WTC11 (cell line): ENCODE results near the gene FA2H. TPM values are rescaled to one million over a fixed set of nuclear protein-coding genes. Genes with fewer than 3 reads are reported as not detected.

ENCODE experiments used
- ATAC-seq: fragments of 200-7000 bp; cut with Tn5 transposase; 2 replicates; pipeline ENCODE4 v1.10.0; 2021; ENCODE audit warnings: mild to moderate bottlenecking, moderate library complexity
- CTCF ChIA-PET: fragments of 300-600 bp; sonication (Branson Sonifier 250); formaldehyde crosslinking; loops from one replicate; lab custom pipeline; 2021; ENCODE audit warnings: antibody characterized with exemption; lab: Charles Lee
- POLR2A ChIA-PET: fragments of 350-600 bp; sonication (Branson Sonifier 250); formaldehyde crosslinking; loops from one replicate; lab custom pipeline; 2021; ENCODE audit warnings: antibody characterized with exemption; lab: Charles Lee
- DNase-seq: peaks from one replicate; pipeline ENCODE4 v3.0.0; 2021; ENCODE audit warnings: low spot score
- H3K27ac Mint-ChIP-seq: 2 replicates; pipeline ENCODE4 v1.8.0; 2021; ENCODE audit warnings: mixed read lengths
- H3K27me3 Mint-ChIP-seq: 2 replicates; pipeline ENCODE4 v1.8.0; 2021; ENCODE audit warnings: low read depth, mild to moderate bottlenecking, moderate library complexity, mixed read lengths
- H3K36me3 Mint-ChIP-seq: 2 replicates; pipeline ENCODE4 v1.8.0; 2021; ENCODE audit warnings: mixed read lengths
- H3K4me1 Mint-ChIP-seq: 2 replicates; pipeline ENCODE4 v1.8.0; 2022; ENCODE audit warnings: mixed read lengths
- H3K4me3 Mint-ChIP-seq: 2 replicates; pipeline ENCODE4 v1.8.0; 2021; ENCODE audit warnings: mild to moderate bottlenecking, moderate library complexity, mixed read lengths
- H3K9me3 Mint-ChIP-seq: 2 replicates; pipeline ENCODE4 v1.8.0; 2021; ENCODE audit warnings: mixed read lengths
- CBFB ChIP-seq: sonication (generic); formaldehyde crosslinking; IDR thresholded peaks from 2 replicates; pipeline ENCODE4 v1.8.1; 2022; ENCODE audit warnings: mild to moderate bottlenecking, low read depth, missing genetic modification reagents
- CREM ChIP-seq: sonication (generic); formaldehyde crosslinking; IDR thresholded peaks from 2 replicates; pipeline ENCODE4 v1.8.1; 2022; ENCODE audit warnings: mild to moderate bottlenecking, missing genetic modification reagents, moderate library complexity
- EMX1 ChIP-seq: fragments of 250-450 bp; sonication (Bioruptor Pico); IDR thresholded peaks from 2 replicates; pipeline ENCODE4 v1.8.0; 2021; ENCODE audit warnings: mild to moderate bottlenecking
- FOXP1 ChIP-seq: sonication (generic); formaldehyde crosslinking; IDR thresholded peaks from 2 replicates; pipeline ENCODE4 v1.8.0; 2022; ENCODE audit warnings: missing genetic modification reagents, mild to moderate bottlenecking, moderate library complexity, borderline replicate concordance
- GTF2I ChIP-seq: fragments of 250-450 bp; sonication (Bioruptor Pico); conservative IDR thresholded peaks from 2 replicates; pipeline ENCODE4 v1.4.0; 2021; ENCODE audit warnings: mild to moderate bottlenecking
- IRF2 ChIP-seq: sonication (generic); formaldehyde crosslinking; IDR thresholded peaks from 2 replicates; pipeline ENCODE4 v1.8.0; 2022; ENCODE audit warnings: low read depth, missing genetic modification reagents, borderline replicate concordance
- MYBL2 ChIP-seq: sonication (generic); formaldehyde crosslinking; IDR thresholded peaks from 2 replicates; pipeline ENCODE4 v1.8.1; 2023; ENCODE audit warnings: mild to moderate bottlenecking, moderate library complexity, missing genetic modification reagents
- NFYB ChIP-seq: sonication (generic); formaldehyde crosslinking; conservative IDR thresholded peaks from 2 replicates; pipeline ENCODE4 v1.8.0; 2022; ENCODE audit warnings: low read depth, missing genetic modification reagents
- NR2C2 ChIP-seq: sonication (generic); formaldehyde crosslinking; IDR thresholded peaks from 2 replicates; pipeline ENCODE4 v1.8.0; 2022; ENCODE audit warnings: mild to moderate bottlenecking, missing genetic modification reagents
- OVOL2 ChIP-seq: fragments of 250-450 bp; sonication (Bioruptor Pico); IDR thresholded peaks from 2 replicates; pipeline ENCODE4 v1.9.0; 2021; ENCODE audit warnings: mild to moderate bottlenecking, borderline replicate concordance
- SP1 ChIP-seq: sonication (generic); formaldehyde crosslinking; conservative IDR thresholded peaks from 2 replicates; pipeline ENCODE4 v1.8.1; 2022; ENCODE audit warnings: missing genetic modification reagents
- ZNF416 ChIP-seq: fragments of 250-450 bp; sonication (Bioruptor Pico); IDR thresholded peaks from 2 replicates; pipeline ENCODE4 v1.9.0; 2021; ENCODE audit warnings: mild to moderate bottlenecking, inconsistent platforms
- total RNA-seq: library from RNA; stranded (reverse); gene quantifications from 3 replicates; pipeline ENCODE4 v1.2.3, GENCODE V29; 2021
- TF ChIP-seq, protein P1 (sequence below): sonication (generic); formaldehyde crosslinking; IDR thresholded peaks from 2 replicates; pipeline ENCODE4 v1.8.0; 2023; ENCODE audit warnings: mild to moderate bottlenecking, missing genetic modification reagents
- TF ChIP-seq, protein P2 (sequence below): fragments of 250-450 bp; sonication (Bioruptor Pico); IDR thresholded peaks from 2 replicates; pipeline ENCODE4 v1.8.0; 2021; ENCODE audit warnings: mild to moderate bottlenecking
- TF ChIP-seq, protein P3 (sequence below): sonication (generic); formaldehyde crosslinking; IDR thresholded peaks from 2 replicates; pipeline ENCODE4 v1.8.0; 2023; ENCODE audit warnings: missing genetic modification reagents, mild to moderate bottlenecking, borderline replicate concordance
- TF ChIP-seq, protein P4 (sequence below): sonication (generic); formaldehyde crosslinking; IDR thresholded peaks from 2 replicates; pipeline ENCODE4 v1.8.1; 2023; ENCODE audit warnings: mild to moderate bottlenecking, missing genetic modification reagents, moderate library complexity
- TF ChIP-seq, protein P5 (sequence below): sonication (generic); formaldehyde crosslinking; IDR thresholded peaks from 2 replicates; pipeline ENCODE4 v1.8.1; 2023; ENCODE audit warnings: mild to moderate bottlenecking, missing genetic modification reagents, moderate library complexity
- TF ChIP-seq, protein P6 (sequence below): sonication (generic); formaldehyde crosslinking; IDR thresholded peaks from 2 replicates; pipeline ENCODE4 v1.8.1; 2023; ENCODE audit warnings: mild to moderate bottlenecking, missing genetic modification reagents

The FA2H gene
- total RNA-seq, 1 experiment from 2014 or later = 10.9 TPM

DNA sequence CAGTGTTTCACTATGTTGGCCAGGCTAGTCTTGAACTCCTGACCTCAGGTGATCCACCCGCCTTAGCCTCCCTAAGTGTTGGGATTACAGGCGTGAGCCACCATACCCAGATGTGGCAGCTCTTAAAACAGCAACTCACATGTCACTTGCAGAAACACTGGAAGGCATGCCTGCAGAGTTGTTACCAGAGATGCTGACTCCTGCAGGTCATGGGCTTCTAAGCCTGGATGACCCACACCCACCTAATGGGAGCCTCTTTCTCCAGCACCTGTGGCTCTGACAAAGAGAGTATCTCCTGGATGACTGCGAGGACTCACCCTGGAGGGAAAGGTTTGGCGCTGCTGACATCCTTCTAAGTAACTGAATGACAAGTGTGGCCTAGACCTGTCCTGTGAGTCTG lies 96.8 kb downstream of the FA2H start:
- no peaks in the 10 kb centered on the region for H3K27me3 Mint-ChIP-seq
- CTCF ChIA-PET = interaction anchor here (0.6 to 4.7 kb wide), 3 partner anchors 10 to 188 kb away, joined by 3 to 35 read pairs (median 3); partner anchors contain the start of gene RFWD3
- no peaks in the 10 kb centered on the region for H3K36me3 Mint-ChIP-seq
- TF ChIP-seq MYBL2 (CRISPR knock-in tag) (no peak), EMX1 (no peak), IRF2 (CRISPR knock-in tag) (no peak), CBFB (CRISPR knock-in tag) (no peak), OVOL2 (CRISPR knock-in tag) (no peak), GTF2I (CRISPR knock-in tag) (no peak), ZNF416 (CRISPR knock-in tag) (no peak), CREM (CRISPR knock-in tag) (no peak), SP1 (CRISPR knock-in tag) (no peak), FOXP1 (CRISPR knock-in tag) (no peak), NFYB (CRISPR knock-in tag) (no peak), NR2C2 (CRISPR knock-in tag) (no peak)
- TF ChIP-seq, protein P1, sequence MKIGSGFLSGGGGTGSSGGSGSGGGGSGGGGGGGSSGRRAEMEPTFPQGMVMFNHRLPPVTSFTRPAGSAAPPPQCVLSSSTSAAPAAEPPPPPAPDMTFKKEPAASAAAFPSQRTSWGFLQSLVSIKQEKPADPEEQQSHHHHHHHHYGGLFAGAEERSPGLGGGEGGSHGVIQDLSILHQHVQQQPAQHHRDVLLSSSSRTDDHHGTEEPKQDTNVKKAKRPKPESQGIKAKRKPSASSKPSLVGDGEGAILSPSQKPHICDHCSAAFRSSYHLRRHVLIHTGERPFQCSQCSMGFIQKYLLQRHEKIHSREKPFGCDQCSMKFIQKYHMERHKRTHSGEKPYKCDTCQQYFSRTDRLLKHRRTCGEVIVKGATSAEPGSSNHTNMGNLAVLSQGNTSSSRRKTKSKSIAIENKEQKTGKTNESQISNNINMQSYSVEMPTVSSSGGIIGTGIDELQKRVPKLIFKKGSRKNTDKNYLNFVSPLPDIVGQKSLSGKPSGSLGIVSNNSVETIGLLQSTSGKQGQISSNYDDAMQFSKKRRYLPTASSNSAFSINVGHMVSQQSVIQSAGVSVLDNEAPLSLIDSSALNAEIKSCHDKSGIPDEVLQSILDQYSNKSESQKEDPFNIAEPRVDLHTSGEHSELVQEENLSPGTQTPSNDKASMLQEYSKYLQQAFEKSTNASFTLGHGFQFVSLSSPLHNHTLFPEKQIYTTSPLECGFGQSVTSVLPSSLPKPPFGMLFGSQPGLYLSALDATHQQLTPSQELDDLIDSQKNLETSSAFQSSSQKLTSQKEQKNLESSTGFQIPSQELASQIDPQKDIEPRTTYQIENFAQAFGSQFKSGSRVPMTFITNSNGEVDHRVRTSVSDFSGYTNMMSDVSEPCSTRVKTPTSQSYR = no peak
- TF ChIP-seq, protein P2, sequence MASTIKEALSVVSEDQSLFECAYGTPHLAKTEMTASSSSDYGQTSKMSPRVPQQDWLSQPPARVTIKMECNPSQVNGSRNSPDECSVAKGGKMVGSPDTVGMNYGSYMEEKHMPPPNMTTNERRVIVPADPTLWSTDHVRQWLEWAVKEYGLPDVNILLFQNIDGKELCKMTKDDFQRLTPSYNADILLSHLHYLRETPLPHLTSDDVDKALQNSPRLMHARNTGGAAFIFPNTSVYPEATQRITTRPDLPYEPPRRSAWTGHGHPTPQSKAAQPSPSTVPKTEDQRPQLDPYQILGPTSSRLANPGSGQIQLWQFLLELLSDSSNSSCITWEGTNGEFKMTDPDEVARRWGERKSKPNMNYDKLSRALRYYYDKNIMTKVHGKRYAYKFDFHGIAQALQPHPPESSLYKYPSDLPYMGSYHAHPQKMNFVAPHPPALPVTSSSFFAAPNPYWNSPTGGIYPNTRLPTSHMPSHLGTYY (CRISPR knock-in tag) = no peak
- TF ChIP-seq, protein P3, sequence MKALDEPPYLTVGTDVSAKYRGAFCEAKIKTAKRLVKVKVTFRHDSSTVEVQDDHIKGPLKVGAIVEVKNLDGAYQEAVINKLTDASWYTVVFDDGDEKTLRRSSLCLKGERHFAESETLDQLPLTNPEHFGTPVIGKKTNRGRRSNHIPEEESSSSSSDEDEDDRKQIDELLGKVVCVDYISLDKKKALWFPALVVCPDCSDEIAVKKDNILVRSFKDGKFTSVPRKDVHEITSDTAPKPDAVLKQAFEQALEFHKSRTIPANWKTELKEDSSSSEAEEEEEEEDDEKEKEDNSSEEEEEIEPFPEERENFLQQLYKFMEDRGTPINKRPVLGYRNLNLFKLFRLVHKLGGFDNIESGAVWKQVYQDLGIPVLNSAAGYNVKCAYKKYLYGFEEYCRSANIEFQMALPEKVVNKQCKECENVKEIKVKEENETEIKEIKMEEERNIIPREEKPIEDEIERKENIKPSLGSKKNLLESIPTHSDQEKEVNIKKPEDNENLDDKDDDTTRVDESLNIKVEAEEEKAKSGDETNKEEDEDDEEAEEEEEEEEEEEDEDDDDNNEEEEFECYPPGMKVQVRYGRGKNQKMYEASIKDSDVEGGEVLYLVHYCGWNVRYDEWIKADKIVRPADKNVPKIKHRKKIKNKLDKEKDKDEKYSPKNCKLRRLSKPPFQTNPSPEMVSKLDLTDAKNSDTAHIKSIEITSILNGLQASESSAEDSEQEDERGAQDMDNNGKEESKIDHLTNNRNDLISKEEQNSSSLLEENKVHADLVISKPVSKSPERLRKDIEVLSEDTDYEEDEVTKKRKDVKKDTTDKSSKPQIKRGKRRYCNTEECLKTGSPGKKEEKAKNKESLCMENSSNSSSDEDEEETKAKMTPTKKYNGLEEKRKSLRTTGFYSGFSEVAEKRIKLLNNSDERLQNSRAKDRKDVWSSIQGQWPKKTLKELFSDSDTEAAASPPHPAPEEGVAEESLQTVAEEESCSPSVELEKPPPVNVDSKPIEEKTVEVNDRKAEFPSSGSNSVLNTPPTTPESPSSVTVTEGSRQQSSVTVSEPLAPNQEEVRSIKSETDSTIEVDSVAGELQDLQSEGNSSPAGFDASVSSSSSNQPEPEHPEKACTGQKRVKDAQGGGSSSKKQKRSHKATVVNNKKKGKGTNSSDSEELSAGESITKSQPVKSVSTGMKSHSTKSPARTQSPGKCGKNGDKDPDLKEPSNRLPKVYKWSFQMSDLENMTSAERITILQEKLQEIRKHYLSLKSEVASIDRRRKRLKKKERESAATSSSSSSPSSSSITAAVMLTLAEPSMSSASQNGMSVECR = no peak
- TF ChIP-seq, protein P4, sequence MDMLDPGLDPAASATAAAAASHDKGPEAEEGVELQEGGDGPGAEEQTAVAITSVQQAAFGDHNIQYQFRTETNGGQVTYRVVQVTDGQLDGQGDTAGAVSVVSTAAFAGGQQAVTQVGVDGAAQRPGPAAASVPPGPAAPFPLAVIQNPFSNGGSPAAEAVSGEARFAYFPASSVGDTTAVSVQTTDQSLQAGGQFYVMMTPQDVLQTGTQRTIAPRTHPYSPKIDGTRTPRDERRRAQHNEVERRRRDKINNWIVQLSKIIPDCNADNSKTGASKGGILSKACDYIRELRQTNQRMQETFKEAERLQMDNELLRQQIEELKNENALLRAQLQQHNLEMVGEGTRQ = no peak
- TF ChIP-seq, protein P5, sequence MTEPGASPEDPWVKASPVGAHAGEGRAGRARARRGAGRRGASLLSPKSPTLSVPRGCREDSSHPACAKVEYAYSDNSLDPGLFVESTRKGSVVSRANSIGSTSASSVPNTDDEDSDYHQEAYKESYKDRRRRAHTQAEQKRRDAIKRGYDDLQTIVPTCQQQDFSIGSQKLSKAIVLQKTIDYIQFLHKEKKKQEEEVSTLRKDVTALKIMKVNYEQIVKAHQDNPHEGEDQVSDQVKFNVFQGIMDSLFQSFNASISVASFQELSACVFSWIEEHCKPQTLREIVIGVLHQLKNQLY (CRISPR knock-in tag) = no peak
- TF ChIP-seq, protein P6, sequence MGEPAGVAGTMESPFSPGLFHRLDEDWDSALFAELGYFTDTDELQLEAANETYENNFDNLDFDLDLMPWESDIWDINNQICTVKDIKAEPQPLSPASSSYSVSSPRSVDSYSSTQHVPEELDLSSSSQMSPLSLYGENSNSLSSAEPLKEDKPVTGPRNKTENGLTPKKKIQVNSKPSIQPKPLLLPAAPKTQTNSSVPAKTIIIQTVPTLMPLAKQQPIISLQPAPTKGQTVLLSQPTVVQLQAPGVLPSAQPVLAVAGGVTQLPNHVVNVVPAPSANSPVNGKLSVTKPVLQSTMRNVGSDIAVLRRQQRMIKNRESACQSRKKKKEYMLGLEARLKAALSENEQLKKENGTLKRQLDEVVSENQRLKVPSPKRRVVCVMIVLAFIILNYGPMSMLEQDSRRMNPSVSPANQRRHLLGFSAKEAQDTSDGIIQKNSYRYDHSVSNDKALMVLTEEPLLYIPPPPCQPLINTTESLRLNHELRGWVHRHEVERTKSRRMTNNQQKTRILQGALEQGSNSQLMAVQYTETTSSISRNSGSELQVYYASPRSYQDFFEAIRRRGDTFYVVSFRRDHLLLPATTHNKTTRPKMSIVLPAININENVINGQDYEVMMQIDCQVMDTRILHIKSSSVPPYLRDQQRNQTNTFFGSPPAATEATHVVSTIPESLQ (CRISPR knock-in tag) = no peak
- POLR2A ChIA-PET = interaction anchor here (2.6 kb wide), 1 partner anchor 11 kb away, joined by 7 read pairs; the partner anchor contains the start of gene RFWD3
- no peak overlapping the region for H3K4me3 Mint-ChIP-seq
- peak; percentile 19 for DNase-seq
- H3K9me3 Mint-ChIP-seq = no peaks in the 10 kb centered on the region
- ATAC-seq = peak; percentile 81
- peaks cover 7% of the 10 kb centered on the region for H3K4me1 Mint-ChIP-seq
- 0 out of 2 replicates have a peak overlapping the region, but pooled peaks have one; percentile 23 for H3K27ac Mint-ChIP-seq
